H1 (cell line): ENCODE measurements around the gene EXOC3L1. TPM values are rescaled to one million over a fixed set of nuclear protein-coding genes. Genes with fewer than 3 reads are reported as not detected.

Source experiments
- GABPA ChIP-seq: IDR thresholded peaks from 2 replicates; pipeline ENCODE4 v1.6.1; 2011; ENCODE audit warnings: mild to moderate bottlenecking, low read length, moderate library complexity, borderline replicate concordance; ENCODE audit not compliant: insufficient read depth
- SP1 ChIP-seq: IDR thresholded peaks from 2 replicates; pipeline ENCODE4 v1.6.1; 2011; ENCODE audit warnings: low read depth, low read length
- USF2 ChIP-seq: IDR thresholded peaks from 2 replicates; pipeline ENCODE4 v1.6.1; 2011; ENCODE audit warnings: low read length, improper control_type of control experiment
- polyA plus RNA-seq, 7 experiments: library from polyadenylated mRNA; depleted of rRNA in 3 of 7; stranded (reverse) in 5 of 7; unstranded in 2 of 7; fragments of >200 nt in 5 of 7; fragments of 200-250 nt in 2 of 7; gene quantifications; 1 replicate in 5 of 7; 2 replicates in 1 of 7; 4 replicates in 1 of 7; pipeline versions ENCODE4 v1.2.1 to v1.2.3, GENCODE V29; 2011 to 2013; ENCODE audit warnings: missing spikeins in 2 of 7, mixed read lengths in 2 of 7
- total RNA-seq: library from RNA; stranded (reverse); fragmentation: NEBNext Ultra II Directional; extraction: Animal tissue kit (Norgen Biotek cat#: 25700); gene quantifications from 2 replicates; pipeline ENCODE4 v1.2.1, GENCODE V29; 2021

The EXOC3L1 gene
- total and polyA plus RNA-seq, 2 of the 8 experiments (the other 6 are each of a cell fraction or from before 2014, with no cell fraction given), result 1.3 TPM

GRCh38 chr16:67176662-67177061, 13.3 kb downstream of the EXOC3L1 start (continued):
- no peak for TF ChIP-seq USF2
- TF ChIP-seq GABPA, result no peak
- TF ChIP-seq SP1, result no peak
